Measurements from ENCODE around the gene KLRC4. TPM values are rescaled to one million over a fixed set of nuclear protein-coding genes. Genes with fewer than 3 reads are reported as not detected.
A peak's percentile ranks its signal among the peaks of the same experiment; 100 is the strongest.
"Not testable (repeated sequence)": the region's sequence is repeated elsewhere in the genome, so short reads cannot be mapped to it uniquely, and the experiment has no call there.

Gene KLRC4
- total RNA-seq, 3 donors from 2014 or later, result 0.72 to 1.7 (median 1.4) TPM

DNA sequence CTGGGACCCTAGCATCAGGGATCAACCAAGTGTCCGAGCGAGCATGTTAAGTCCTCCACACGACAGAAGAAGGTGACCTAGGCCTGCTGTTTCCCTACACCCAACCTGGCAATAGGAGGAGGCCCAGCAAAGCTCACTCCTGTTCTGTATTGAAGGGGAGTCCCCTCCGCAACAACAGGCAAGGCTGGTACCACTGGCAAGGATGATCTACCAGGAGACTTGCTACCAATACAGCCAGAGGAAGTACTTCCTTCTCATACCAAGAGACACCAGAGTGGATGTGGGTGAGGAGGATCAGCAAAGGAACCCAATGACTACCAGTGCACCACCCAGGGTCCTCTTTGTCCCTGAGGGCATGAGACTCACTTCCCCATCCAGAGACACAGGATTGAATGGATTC is 38.7 kb upstream of the KLRC4 start:
- H3K36me3 ChIP-seq (ENCODE audit: low read depth), result no peaks in the 10 kb centered on the region
- ATAC-seq (no peak), DNase-seq (no peak)
- intact Hi-C loops (cut with DNase I, micrococcal nuclease), result no loop called here
- H3K9me3 ChIP-seq, result no peaks in the 10 kb centered on the region
- TF ChIP-seq, protein P1, sequence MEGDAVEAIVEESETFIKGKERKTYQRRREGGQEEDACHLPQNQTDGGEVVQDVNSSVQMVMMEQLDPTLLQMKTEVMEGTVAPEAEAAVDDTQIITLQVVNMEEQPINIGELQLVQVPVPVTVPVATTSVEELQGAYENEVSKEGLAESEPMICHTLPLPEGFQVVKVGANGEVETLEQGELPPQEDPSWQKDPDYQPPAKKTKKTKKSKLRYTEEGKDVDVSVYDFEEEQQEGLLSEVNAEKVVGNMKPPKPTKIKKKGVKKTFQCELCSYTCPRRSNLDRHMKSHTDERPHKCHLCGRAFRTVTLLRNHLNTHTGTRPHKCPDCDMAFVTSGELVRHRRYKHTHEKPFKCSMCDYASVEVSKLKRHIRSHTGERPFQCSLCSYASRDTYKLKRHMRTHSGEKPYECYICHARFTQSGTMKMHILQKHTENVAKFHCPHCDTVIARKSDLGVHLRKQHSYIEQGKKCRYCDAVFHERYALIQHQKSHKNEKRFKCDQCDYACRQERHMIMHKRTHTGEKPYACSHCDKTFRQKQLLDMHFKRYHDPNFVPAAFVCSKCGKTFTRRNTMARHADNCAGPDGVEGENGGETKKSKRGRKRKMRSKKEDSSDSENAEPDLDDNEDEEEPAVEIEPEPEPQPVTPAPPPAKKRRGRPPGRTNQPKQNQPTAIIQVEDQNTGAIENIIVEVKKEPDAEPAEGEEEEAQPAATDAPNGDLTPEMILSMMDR (IDR thresholded peaks at IDR 0.05), result no peak
- H3K4me3 ChIP-seq, result no peak overlapping the region
- H3K4me1 ChIP-seq (ENCODE audit: low read depth), result peaks cover 1% of the 10 kb centered on the region

DNA sequence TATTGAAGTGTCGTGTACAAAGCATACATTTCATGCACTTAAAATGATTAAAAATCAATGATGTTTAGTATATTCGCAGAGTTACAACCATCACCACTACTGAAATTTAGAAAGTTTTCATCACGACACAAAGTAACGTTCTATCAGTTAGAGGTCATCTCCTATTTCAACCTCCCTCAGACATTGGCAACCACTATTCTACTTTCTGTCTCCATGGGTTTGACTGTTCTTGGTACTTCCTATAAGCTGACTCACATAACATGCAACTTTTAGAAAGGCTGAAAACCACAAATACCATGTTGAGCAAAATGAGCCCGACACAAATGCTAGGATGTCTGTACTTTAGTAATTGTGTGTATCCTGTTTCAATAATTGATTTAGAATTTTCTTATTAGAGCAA is 36.5 kb upstream of the KLRC4 start:
- DNase-seq; H3K4me3 ChIP-seq; H3K4me1 ChIP-seq (ENCODE audit: low read depth); H3K36me3 ChIP-seq (ENCODE audit: low read depth); ATAC-seq; intact Hi-C loops (cut with DNase I, micrococcal nuclease); H3K9me3 ChIP-seq: not testable (repeated sequence)

DNA sequence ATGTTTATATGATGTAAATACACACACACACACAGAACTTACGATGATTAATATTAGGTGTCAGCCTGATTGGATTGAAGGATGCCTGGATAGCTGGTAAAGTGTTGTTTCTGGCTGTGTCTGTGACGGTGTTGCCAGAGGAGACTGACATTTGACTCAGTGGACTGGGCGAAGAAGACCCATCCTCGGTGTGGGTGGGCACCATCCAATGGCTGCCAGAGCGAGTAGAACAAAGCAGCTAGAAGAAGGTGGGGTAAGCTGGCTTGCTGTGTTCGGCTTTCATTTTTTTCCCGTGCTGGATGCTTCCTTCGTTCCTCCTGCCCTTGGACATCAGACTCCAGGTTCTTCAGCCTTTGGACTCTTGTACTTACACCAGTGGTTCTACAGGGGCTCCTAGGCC is 31.6 kb upstream of the KLRC4 start:
- intact Hi-C loops (cut with DNase I, micrococcal nuclease); H3K9me3 ChIP-seq; ATAC-seq; DNase-seq; H3K36me3 ChIP-seq (ENCODE audit: low read depth); H3K4me3 ChIP-seq; H3K4me1 ChIP-seq (ENCODE audit: low read depth): not testable (repeated sequence)

DNA sequence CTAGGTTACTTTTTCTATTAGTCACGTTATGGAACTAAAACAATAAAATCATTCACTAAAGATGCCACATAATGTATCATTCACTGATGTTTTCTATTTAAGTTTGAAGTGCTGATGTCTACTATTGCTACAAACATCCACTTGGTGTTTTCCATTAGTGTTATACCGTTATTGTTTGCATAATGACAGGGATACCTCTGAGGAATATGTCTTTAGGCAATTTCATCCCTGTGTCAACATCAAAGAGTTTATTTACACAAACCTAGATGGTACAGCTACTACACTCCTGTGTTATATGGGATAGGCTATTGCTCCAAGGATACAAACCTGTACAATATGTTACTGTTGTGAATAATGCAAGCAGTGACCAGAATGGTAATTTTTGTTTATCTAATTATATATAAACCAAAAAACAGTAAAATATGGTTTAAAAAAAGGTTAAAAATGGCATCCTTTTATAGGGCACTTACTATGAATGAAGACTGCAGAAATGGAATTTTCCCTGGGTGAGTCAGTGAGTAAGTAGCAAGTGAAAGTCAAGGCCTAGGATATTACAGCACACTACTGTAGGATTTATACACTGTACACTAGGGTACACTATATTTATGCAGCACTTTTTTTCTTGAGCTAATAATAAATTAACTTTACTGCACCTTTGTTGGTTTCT is 30.2 kb upstream of the KLRC4 start:
- H3K4me1 ChIP-seq (ENCODE audit: low read depth); H3K4me3 ChIP-seq; intact Hi-C loops (cut with DNase I, micrococcal nuclease); DNase-seq; H3K9me3 ChIP-seq; H3K36me3 ChIP-seq (ENCODE audit: low read depth): not testable (repeated sequence)
- peak; percentile 46 for ATAC-seq

DNA sequence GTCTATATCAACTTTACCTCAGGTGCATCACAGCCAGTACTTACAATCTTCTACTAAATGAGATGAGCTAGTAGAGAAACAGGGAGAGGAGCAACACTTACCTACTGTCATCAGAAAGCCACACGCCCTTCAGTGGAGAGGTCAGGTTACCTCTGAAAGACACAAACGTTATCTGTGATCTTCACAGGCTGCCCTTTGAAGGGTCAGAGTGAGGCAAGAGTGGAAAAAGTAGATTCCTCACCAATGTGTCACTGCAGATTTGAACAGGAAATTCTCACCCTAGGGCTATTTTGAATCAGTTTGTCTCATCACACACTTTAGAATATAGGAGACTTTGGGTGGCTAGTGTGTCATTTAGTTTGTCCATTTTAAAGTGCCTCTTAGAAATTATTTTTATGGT is 28.0 kb upstream of the KLRC4 start:
- ATAC-seq; H3K4me1 ChIP-seq (ENCODE audit: low read depth); H3K9me3 ChIP-seq; H3K36me3 ChIP-seq (ENCODE audit: low read depth); DNase-seq; intact Hi-C loops (cut with DNase I, micrococcal nuclease); H3K4me3 ChIP-seq: not testable (repeated sequence)

DNA sequence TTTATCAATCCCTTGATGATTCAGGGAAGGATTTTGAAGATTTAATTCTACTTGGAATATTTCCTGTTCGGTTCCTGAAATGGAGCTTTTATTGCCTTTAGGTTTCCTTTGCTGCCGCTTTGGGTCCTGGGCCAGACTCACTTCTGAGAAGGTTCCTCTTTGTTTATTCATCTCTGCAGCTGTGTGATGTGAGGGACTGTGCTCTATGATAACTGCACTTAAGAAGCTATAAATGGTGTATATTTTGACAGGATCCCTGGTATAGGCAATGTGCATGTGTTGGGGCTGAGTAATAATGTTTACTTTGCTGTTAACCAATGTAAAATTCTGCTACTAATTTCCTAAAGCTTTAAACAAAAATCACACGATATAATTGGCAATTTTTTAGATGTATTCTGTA is 26.3 kb upstream of the KLRC4 start, which contains the start of gene KLRC2:
KLRC2 (minus strand) TSS at position 195 of the 400 bp plus-strand sequence; CDS start at position 171, 24 bp downstream.
- H3K4me1 ChIP-seq (ENCODE audit: low read depth); H3K9me3 ChIP-seq; intact Hi-C loops (cut with DNase I, micrococcal nuclease); H3K36me3 ChIP-seq (ENCODE audit: low read depth); H3K4me3 ChIP-seq: not testable (repeated sequence)
- ATAC-seq (peak; percentile 91), DNase-seq (peak in 1 of 3 donors; percentile 23)

DNA sequence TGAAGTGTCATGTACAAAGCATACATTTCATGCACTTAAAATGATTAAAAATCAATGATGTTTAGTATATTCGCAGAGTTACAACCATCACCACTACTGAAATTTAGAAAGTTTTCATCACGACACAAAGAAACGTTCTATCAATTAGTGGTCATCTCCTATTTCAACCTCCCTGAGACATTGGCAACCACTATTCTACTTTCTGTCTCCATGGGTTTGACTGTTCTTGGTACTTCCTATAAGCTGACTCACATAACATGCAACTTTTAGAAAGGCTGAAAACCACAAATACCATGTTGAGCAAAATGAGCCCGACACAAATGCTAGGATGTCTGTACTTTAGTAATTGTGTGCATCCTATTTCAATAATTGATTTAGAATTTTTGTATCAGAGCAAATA is 21.1 kb upstream of the KLRC4 start:
- H3K9me3 ChIP-seq; H3K36me3 ChIP-seq (ENCODE audit: low read depth); H3K4me3 ChIP-seq; ATAC-seq; DNase-seq; H3K4me1 ChIP-seq (ENCODE audit: low read depth); intact Hi-C loops (cut with DNase I, micrococcal nuclease): not testable (repeated sequence)

DNA sequence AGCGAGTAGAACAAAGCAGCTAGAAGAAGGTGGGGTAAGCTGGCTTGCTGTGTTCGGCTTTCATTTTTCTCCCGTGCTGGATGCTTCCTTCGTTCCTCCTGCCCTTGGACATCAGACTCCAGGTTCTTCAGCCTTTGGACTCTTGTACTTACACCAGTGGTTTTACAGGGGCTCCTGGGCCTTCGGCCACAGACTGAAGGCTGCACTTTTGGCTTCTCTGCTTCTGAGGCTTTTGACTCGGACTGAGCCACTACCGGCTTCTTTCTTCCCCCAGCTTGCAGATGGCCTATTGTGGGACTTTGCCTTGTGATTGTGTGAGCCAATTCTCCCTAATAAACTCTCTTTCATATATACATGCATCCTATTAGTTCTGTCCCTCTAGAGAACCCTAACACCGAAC is 16.4 kb upstream of the KLRC4 start:
- H3K4me1 ChIP-seq (ENCODE audit: low read depth); H3K4me3 ChIP-seq; intact Hi-C loops (cut with DNase I, micrococcal nuclease); DNase-seq; ATAC-seq; H3K36me3 ChIP-seq (ENCODE audit: low read depth); H3K9me3 ChIP-seq: not testable (repeated sequence)

DNA sequence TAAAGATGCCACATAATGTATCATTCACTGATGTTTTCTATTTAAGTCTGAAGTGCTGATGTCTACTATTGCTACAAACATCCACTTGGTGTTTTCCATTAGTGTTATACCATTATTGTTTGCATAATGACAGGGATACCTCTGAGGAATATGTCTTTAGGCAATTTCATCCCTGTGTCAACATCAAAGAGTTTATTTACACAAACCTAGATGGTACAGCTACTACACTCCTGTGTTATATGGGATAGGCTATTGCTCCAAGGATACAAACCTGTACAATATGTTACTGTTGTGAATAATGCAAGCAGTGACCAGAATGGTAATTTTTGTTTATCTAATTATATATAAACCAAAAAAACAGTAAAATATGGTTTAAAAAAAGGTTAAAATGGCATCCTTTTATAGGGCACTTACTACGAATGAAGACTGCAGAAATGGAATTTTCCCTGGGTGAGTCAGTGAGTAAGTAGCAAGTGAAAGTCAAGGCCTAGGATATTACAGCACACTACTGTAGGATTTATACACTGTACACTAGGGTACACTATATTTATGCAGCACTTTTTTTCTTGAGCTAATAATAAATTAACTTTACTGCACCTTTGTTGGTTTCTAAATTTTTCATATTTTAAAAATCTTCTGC is 14.8 kb upstream of the KLRC4 start:
- intact Hi-C loops (cut with DNase I, micrococcal nuclease); DNase-seq; H3K4me1 ChIP-seq (ENCODE audit: low read depth); H3K9me3 ChIP-seq; H3K4me3 ChIP-seq; H3K36me3 ChIP-seq (ENCODE audit: low read depth): not testable (repeated sequence)
- ATAC-seq, result peak; percentile 67

DNA sequence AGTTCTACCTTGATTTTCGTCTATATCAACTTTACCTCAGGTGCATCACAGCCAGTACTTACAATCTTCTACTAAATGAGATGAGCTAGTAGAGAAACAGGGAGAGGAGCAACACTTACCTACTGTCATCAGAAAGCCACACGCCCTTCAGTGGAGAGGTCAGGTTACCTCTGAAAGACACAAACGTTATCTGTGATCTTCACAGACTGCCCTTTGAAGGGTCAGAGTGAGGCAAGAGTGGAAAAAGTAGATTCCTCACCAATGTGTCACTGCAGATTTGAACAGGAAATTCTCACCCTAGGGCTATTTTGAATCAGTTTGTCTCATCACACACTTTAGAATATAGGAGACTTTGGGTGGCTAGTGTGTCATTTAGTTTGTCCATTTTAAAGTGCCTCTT is 12.6 kb upstream of the KLRC4 start:
- H3K36me3 ChIP-seq (ENCODE audit: low read depth); H3K4me1 ChIP-seq (ENCODE audit: low read depth); DNase-seq; H3K9me3 ChIP-seq; intact Hi-C loops (cut with DNase I, micrococcal nuclease); H3K4me3 ChIP-seq: not testable (repeated sequence)
- peak; percentile 23 for ATAC-seq

DNA sequence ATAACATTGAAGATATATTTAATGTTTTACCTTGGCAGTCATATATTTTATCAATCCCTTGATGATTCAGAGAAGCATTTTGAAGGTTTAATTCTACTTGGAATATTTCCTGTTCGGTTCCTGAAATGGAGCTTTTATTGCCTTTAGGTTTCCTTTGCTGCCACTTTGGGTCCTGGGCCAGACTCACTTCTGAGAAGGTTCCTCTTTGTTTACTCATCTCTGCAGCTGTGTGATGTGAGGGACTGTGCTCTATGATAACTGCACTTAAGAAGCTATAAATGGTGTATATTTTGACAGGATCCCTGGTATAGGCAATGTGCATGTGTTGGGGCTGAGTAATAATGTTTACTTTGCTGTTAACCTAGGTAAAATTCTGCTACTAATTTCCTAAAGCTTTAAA is 10.8 kb upstream of the KLRC4 start, which contains the start of gene KLRC3:
KLRC3 (minus strand) TSS at position 262 of the 400 bp plus-strand sequence; CDS start at position 217, 45 bp downstream.
- H3K9me3 ChIP-seq; H3K4me1 ChIP-seq (ENCODE audit: low read depth); DNase-seq; intact Hi-C loops (cut with DNase I, micrococcal nuclease); H3K4me3 ChIP-seq; H3K36me3 ChIP-seq (ENCODE audit: low read depth): not testable (repeated sequence)
- ATAC-seq, result peak; percentile 83

Data from mucosa of descending colon (tissue), 3 donors.